Measurements from ENCODE around the gene WWOX.
"Not testable (repeated sequence)": the region's sequence is repeated elsewhere in the genome, so short reads cannot be mapped to it uniquely, and the experiment has no call there.

Gene WWOX

GRCh38 chr16:79049040-79049439, 949.6 kb downstream of the WWOX start:
- no peak for TF ChIP-seq CTCF (IDR thresholded peaks at IDR 0.05; ENCODE audit: low read depth, low read length)
- DNase-seq (ENCODE audit: extremely low read depth, low read depth) = no peak

GRCh38 chr16:79050063-79050462, 950.6 kb downstream of the WWOX start:
- TF ChIP-seq CTCF (IDR thresholded peaks at IDR 0.05; ENCODE audit: low read depth, low read length) = no peak

GRCh38 chr16:79051313-79051712, 951.9 kb downstream of the WWOX start:
- DNase-seq (ENCODE audit: extremely low read depth, low read depth) = no peak
- no peak for TF ChIP-seq CTCF (IDR thresholded peaks at IDR 0.05; ENCODE audit: low read depth, low read length)

More at GRCh38 chr16:79050063-79050462, 950.6 kb downstream of the WWOX start:
- DNase-seq (ENCODE audit: extremely low read depth, low read depth) = no peak

GRCh38 chr16:79052198-79052597, 952.7 kb downstream of the WWOX start:
- DNase-seq (ENCODE audit: extremely low read depth, low read depth) = not testable (repeated sequence)

- no peak for DNase-seq (ENCODE audit: extremely low read depth, low read depth)
- no peak for TF ChIP-seq CTCF (IDR thresholded peaks at IDR 0.05; ENCODE audit: low read depth, low read length)
Observed at GRCh38 chr16:79053577-79053976, 954.1 kb downstream of the WWOX start.

- no peak for DNase-seq (ENCODE audit: extremely low read depth, low read depth)
- TF ChIP-seq CTCF (IDR thresholded peaks at IDR 0.05; ENCODE audit: low read depth, low read length) = no peak
Observed at GRCh38 chr16:79054211-79054984, 954.9 kb downstream of the WWOX start.

- DNase-seq (ENCODE audit: extremely low read depth, low read depth) = no peak
- TF ChIP-seq CTCF (IDR thresholded peaks at IDR 0.05; ENCODE audit: low read depth, low read length) = no peak
Observed at GRCh38 chr16:79055251-79055970, 956.0 kb downstream of the WWOX start.
